Uterus (tissue), 2 donors: ENCODE measurements around the gene CLSTN3.

Experiments used
- CTCF ChIP-seq, 4 experiments: fragments of 200-600 bp in 2 of 4; fragments of 450-650 bp in 2 of 4; sonication (generic) in 2 of 4; IDR thresholded peaks; one replicate each; pipeline ENCODE4 v1.5.1; 2016 to 2019; ENCODE audit warnings: antibody characterized with exemption in 4 of 4, mild to moderate bottlenecking in 2 of 4, moderate library complexity in 1 of 4
- POLR2A ChIP-seq, 2 donors: fragments of 450-650 bp; IDR thresholded peaks; one replicate each; pipeline ENCODE4 v1.6.1; 2016; ENCODE audit warnings: antibody characterized with exemption in 2 of 2, mild to moderate bottlenecking in 1 of 2, moderate library complexity in 1 of 2

- no peak for TF ChIP-seq POLR2A (IDR thresholded peaks at IDR 0.05)
- TF ChIP-seq CTCF (IDR thresholded peaks at IDR 0.05): no peak
Observed at GRCh38 chr12:7121324-7121723, 8.8 kb upstream of the CLSTN3 start.
